K562 (cell line): ENCODE data around the gene RBM3. TPM values are rescaled to one million over a fixed set of nuclear protein-coding genes. Genes with fewer than 3 reads are reported as not detected.

Source experiments
- ARID3A ChIP-seq: IDR thresholded peaks from 2 replicates; pipeline ENCODE4 v1.6.1; 2012; ENCODE audit warnings: low read depth, low read length, improper control_type of control experiment, borderline replicate concordance
- ARNT ChIP-seq, 2 experiments: fragments of 450-650 bp; IDR thresholded peaks; 2 replicates each; pipeline ENCODE4 v1.6.1; 2016; ENCODE audit warnings: mild to moderate bottlenecking in 1 of 2
- C11orf30 ChIP-seq: fragments of 450-650 bp; IDR thresholded peaks from 2 replicates; pipeline ENCODE4 v1.6.1; 2016; ENCODE audit warnings: low read depth, mild to moderate bottlenecking
- CBX5 ChIP-seq: IDR thresholded peaks from 2 replicates; pipeline ENCODE4 v1.6.1; 2014; ENCODE audit warnings: low read depth, borderline replicate concordance
- CREM ChIP-seq: IDR thresholded peaks from 2 replicates; pipeline ENCODE4 v1.6.1; 2014; ENCODE audit warnings: antibody characterized with exemption, low read depth
- CXXC5 ChIP-seq: fragments of 250-450 bp; sonication (Bioruptor Pico); IDR thresholded peaks from 2 replicates; pipeline ENCODE4 v1.8.0; 2022; ENCODE audit warnings: inconsistent platforms, mild to moderate bottlenecking, moderate library complexity
- EP300 ChIP-seq: IDR thresholded peaks from 2 replicates; pipeline ENCODE4 v1.6.1; 2012; ENCODE audit warnings: low read length, improper control_type of control experiment
- ESRRB ChIP-seq: fragments of 250-450 bp; sonication (Bioruptor Pico); IDR thresholded peaks from 2 replicates; pipeline ENCODE4 v1.5.0; 2020; ENCODE audit warnings: mild to moderate bottlenecking, moderate library complexity, borderline replicate concordance
- HBP1 ChIP-seq: fragments of 450-650 bp; formaldehyde crosslinking; IDR thresholded peaks from 2 replicates; pipeline ENCODE4 v1.4.0; 2022; ENCODE audit warnings: missing genetic modification characterization
- MAZ ChIP-seq, 2 experiments: fragments of 450-650 bp in 1 of 2; sonication (generic) in 1 of 2; formaldehyde crosslinking; IDR thresholded peaks in 1 of 2; conservative IDR thresholded peaks in 1 of 2; 2 replicates each; pipeline versions ENCODE4 v1.4.0 to v1.5.0; 2020; ENCODE audit warnings: mild to moderate bottlenecking in 1 of 2, missing genetic modification reagents in 1 of 2
- MXI1 ChIP-seq: IDR thresholded peaks from 2 replicates; pipeline ENCODE4 v1.6.1; 2011; ENCODE audit warnings: low read depth, mild to moderate bottlenecking, improper control_type of control experiment, low read length
- POLR2AphosphoS5 ChIP-seq: IDR thresholded peaks from 2 replicates; pipeline ENCODE4 v1.6.1; 2011; ENCODE audit warnings: mild to moderate bottlenecking, low read depth, low read length, moderate library complexity; ENCODE audit not compliant: control insufficient read depth, insufficient read depth
- RBBP5 ChIP-seq: fragments of 200-600 bp; sonication (generic); IDR thresholded peaks from 2 replicates; pipeline ENCODE4 v1.6.1; 2012; ENCODE audit warnings: borderline replicate concordance, mild to moderate bottlenecking, low read length, control low read depth, inconsistent platforms; ENCODE audit not compliant: insufficient read depth, poor library complexity, severe bottlenecking
- SRSF1 ChIP-seq: fragments of 200-400 bp; formaldehyde crosslinking; IDR thresholded peaks from 2 replicates; pipeline ENCODE4 v1.6.1; 2017; ENCODE audit warnings: mild to moderate bottlenecking, low read depth, low read length, moderate library complexity
- TCF7 ChIP-seq: sonication (generic); IDR thresholded peaks from 2 replicates; pipeline ENCODE4 v1.6.1; 2016; ENCODE audit warnings: antibody characterized with exemption, borderline replicate concordance
- TEAD2 ChIP-seq: fragments of 450-650 bp; IDR thresholded peaks from 2 replicates; pipeline ENCODE4 v1.6.1; 2016; ENCODE audit warnings: missing genetic modification characterization, control low read depth, missing compliant biosample characterization
- THAP12 ChIP-seq: fragments of 250-450 bp; sonication (Bioruptor Pico); IDR thresholded peaks from 2 replicates; pipeline ENCODE4 v1.9.0; 2021; ENCODE audit warnings: mild to moderate bottlenecking, inconsistent platforms
- ZNF354B ChIP-seq: fragments of 250-450 bp; sonication (Bioruptor Pico); IDR thresholded peaks from 2 replicates; pipeline ENCODE4 v1.4.0; 2020
- polyA plus RNA-seq, 8 experiments: library from polyadenylated mRNA; depleted of rRNA in 4 of 8; stranded (reverse) in 5 of 8; unstranded in 3 of 8; fragments of >200 nt; fragmentation: Nextera tagmentation in 2 of 8; fragmentation: Illumina TruSeq in 1 of 8; extraction: Ambion mirVana in 2 of 8; extraction: Trizol in 1 of 8; gene quantifications; 2 replicates each; pipeline versions ENCODE4 v1.2.1 to v1.2.3, GENCODE V29; 2011 to 2014; ENCODE audit warnings: inconsistent platforms in 1 of 8, missing spikeins in 1 of 8
- total RNA-seq, 7 experiments: library from RNA; depleted of rRNA in 6 of 7; stranded (reverse); fragments of >200 nt in 6 of 7; fragmentation: Illumina TruSeq in 2 of 7; extraction: Trizol in 2 of 7; gene quantifications; 2 replicates each; pipeline versions ENCODE4 v1.2.1 to v1.2.3, GENCODE V29; 2011 to 2021; ENCODE audit warnings: low replicate concordance in 1 of 7

Gene RBM3
- total and polyA plus RNA-seq, 9 of the 15 experiments (the other 6 are each of a cell fraction or from before 2014, with no cell fraction given) = 70.3 to 272 (median 209) TPM

GRCh38 chrX:48597353-48598264, 23.3 kb downstream of the RBM3 start, which contains the start of gene WDR13 (continued):
- TF ChIP-seq MAZ (CRISPR knock-in tag; conservative IDR thresholded peaks at IDR 0.05 in 1 of 2, IDR thresholded peaks at IDR 0.05 in 1 of 2) (peak; percentile 11 to 26; a peak in 3 of 4 replicates), TCF7 (no peak), EP300 (peak; percentile 42), TEAD2 (tag) (no peak), ARNT (IDR thresholded peaks at IDR 0.05) (peak in 1 of 2 experiments; percentile 69; a peak in 2 of 4 replicates), ESRRB (CRISPR knock-in tag) (no peak), SRSF1 (no peak), RBBP5 (peak; percentile 32), CXXC5 (CRISPR knock-in tag) (peak; percentile 53), THAP12 (CRISPR knock-in tag) (peak; percentile 63; the same call in 1 of the 2 replicates), ZNF354B (CRISPR knock-in tag) (no peak), CREM (peak; percentile 55), HBP1 (0 out of 2 replicates have a peak, but pooled peaks have one; percentile 65), MXI1 (peak; percentile 73; the same call in 1 of the 2 replicates), CBX5 (no peak), ARID3A (peak; percentile 73; the same call in 1 of the 2 replicates), C11orf30 (peak; percentile 50; the same call in 1 of the 2 replicates), POLR2AphosphoS5 (peak; percentile 54; the same call in 1 of the 2 replicates)
